ENCODE measurements around the gene KPNB1. TPM values are rescaled to one million over a fixed set of nuclear protein-coding genes. Genes with fewer than 3 reads are reported as not detected.
A peak's percentile ranks its signal among the peaks of the same experiment; 100 is the strongest.

The KPNB1 gene
- polyA plus RNA-seq, 4 donors = 220 to 256 (median 244) TPM

DNA sequence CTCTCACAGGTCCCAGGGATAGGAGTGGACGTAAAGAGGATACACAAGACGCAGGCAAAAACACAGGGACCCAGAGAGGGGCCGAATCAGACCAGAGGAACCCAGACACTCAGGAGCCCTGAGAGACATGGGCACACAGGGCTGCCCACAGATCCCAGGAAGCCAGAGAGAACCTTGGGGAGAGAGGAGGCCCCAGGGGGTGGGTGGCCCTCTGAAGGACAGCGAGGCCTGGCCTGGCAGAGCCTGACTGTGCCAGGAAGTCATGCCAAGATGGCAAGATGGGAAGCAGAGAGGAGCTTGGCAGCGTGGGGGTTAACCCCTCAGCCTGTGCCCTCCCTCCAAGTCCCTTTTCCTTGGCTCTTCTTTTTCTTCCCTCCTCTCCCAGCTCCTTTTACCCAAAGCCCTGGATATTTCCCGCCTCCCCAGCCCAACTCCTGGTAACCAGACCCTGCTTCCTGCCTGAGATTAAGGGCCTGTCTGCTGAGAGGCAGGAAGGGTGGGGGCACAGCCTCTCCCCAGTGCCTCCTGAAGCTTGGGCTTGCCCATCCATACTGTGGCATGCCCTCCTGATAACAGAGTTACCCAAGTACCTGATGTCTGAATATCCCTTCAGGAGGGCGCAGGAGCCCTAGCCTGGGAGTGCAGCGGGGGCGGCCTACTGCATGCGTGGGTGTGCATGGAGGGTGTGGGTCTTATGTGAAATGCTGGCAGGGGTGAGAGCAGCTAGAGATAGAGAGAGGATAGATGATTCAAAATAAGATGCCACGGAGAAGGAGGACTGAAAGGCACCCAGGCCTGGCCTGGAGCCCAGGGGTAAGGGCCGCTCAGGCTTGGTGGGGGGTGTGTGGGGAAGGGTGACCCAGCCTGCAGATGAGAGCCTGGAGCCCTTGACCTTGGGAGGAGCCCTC is 77.3 kb downstream of the KPNB1 start:
- DNase-seq (ENCODE audit: low read depth in 4 of 4, low spot score in 2 of 4) = no peak

GRCh38 chr17:47727704-47728036 is 78.0 kb downstream of the KPNB1 start:
- no peak for DNase-seq (ENCODE audit: low read depth in 4 of 4, low spot score in 2 of 4)

GRCh38 chr17:47728214-47728877 is 78.6 kb downstream of the KPNB1 start:
- no peak for DNase-seq (ENCODE audit: low read depth in 4 of 4, low spot score in 2 of 4)

GRCh38 chr17:47729476-47729875 is 79.8 kb downstream of the KPNB1 start:
- no peak for DNase-seq (ENCODE audit: low read depth in 4 of 4, low spot score in 2 of 4)

- DNase-seq (ENCODE audit: low read depth in 4 of 4, low spot score in 2 of 4) = no peak
Measured at GRCh38 chr17:47730681-47731080, 81.0 kb downstream of the KPNB1 start.

- DNase-seq (ENCODE audit: low read depth in 4 of 4, low spot score in 2 of 4) = no peak
Measured at GRCh38 chr17:47731396-47731795, 81.7 kb downstream of the KPNB1 start.

GRCh38 chr17:47732399-47733046 is 82.8 kb downstream of the KPNB1 start:
- DNase-seq (ENCODE audit: low read depth in 4 of 4, low spot score in 2 of 4) = no peak

DNA sequence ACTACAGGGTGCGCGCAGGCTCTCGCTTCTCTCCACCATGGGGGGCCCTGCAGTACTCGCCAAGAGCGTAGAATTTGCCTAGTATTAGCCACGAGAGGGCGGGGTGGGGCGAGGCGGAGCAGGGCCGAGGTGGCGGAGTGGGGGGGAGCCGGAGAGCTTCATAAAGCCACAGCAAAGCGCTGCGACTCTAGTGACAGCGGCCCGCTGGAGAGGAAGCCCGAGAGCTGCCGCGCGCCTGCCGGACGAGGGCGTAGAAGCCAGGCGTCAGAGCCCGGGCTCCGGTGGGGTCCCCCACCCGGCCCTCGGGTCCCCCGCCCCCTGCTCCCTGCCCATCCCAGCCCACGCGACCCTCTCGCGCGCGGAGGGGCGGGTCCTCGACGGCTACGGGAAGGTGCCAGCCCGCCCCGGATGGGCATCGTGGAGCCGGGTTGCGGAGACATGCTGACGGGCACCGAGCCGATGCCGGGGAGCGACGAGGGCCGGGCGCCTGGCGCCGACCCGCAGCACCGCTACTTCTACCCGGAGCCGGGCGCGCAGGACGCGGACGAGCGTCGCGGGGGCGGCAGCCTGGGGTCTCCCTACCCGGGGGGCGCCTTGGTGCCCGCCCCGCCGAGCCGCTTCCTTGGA is 83.4 kb downstream of the KPNB1 start, which contains the start of gene TBX21:
Gene TBX21 (plus strand): TSS at position 190 of the 627 bp plus-strand sequence. CDS start 219 bp downstream, at position 409.
- peak in 1 of 4 donors; percentile 41 for DNase-seq (ENCODE audit: low read depth in 4 of 4, low spot score in 2 of 4)

DNA sequence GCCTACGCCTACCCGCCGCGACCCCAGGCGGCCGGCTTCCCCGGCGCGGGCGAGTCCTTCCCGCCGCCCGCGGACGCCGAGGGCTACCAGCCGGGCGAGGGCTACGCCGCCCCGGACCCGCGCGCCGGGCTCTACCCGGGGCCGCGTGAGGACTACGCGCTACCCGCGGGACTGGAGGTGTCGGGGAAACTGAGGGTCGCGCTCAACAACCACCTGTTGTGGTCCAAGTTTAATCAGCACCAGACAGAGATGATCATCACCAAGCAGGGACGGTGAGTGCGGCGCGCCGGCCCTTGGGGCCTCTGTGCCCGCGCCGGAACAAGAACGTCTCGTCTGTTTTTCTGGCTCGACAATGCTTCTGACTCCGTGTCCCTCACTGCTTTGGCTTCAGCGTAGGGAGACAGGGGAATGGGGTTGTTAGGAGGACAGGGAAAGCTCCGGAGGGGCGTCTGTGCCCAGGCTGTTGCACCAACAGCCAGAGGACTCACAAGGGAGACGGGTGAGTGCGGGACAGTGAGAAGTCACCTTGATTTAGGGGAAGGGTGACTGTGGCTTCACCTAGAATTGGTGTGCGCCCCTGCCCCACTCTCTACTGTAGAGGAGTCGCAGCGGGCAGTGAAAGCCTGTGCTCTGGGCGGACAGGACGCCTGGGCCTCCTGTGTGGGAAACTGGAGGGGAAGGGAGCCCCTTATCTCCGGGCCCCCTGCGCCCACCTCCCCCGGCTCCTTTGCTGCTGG is 84.1 kb downstream of the KPNB1 start:
- no peak for DNase-seq (ENCODE audit: low read depth in 4 of 4, low spot score in 2 of 4)

- DNase-seq (ENCODE audit: low read depth in 4 of 4, low spot score in 2 of 4) = no peak
Measured at GRCh38 chr17:47735139-47735464, 85.4 kb downstream of the KPNB1 start.

Other genes starting within 250 kb of the KPNB1 start
- gene NPEPPS, start 118.8 kb upstream of the KPNB1 start, polyA plus RNA-seq (ENCODE audit: insufficient read length in 4 of 4) = 100 to 1,000 TPM; 104 to 223 (median 161) TPM
- 10 to 100 TPM; 22.3 to 36.7 (median 30.5) TPM for gene TBKBP1, start 44.2 kb downstream of the KPNB1 start, polyA plus RNA-seq (ENCODE audit: insufficient read length in 4 of 4)
- gene TBX21, start 83.3 kb downstream of the KPNB1 start, polyA plus RNA-seq (ENCODE audit: insufficient read length in 4 of 4) = under 1 TPM; 0.03 to 0.21 (median 0.13) TPM
- gene OSBPL7, start 171.9 kb downstream of the KPNB1 start, polyA plus RNA-seq (ENCODE audit: insufficient read length in 4 of 4) = 10 to 100 TPM; 10.9 to 17.3 (median 14.0) TPM
- 10 to 100 TPM; 52.1 to 55.6 (median 53.4) TPM for gene MRPL10, start 181.6 kb downstream of the KPNB1 start, polyA plus RNA-seq (ENCODE audit: insufficient read length in 4 of 4)
- 1 to 10 TPM; 1.7 to 3.7 (median 2.7) TPM for gene LRRC46, start 181.8 kb downstream of the KPNB1 start, polyA plus RNA-seq (ENCODE audit: insufficient read length in 4 of 4)
- gene SCRN2, start 191.4 kb downstream of the KPNB1 start, polyA plus RNA-seq (ENCODE audit: insufficient read length in 4 of 4) = 10 to 100 TPM; 48.7 to 82.3 (median 56.0) TPM
- 1 to 10 TPM; 2.3 to 3.8 (median 3.0) TPM for gene SP6, start 201.2 kb downstream of the KPNB1 start, polyA plus RNA-seq (ENCODE audit: insufficient read length in 4 of 4)
- 10 to 100 TPM; 21.6 to 26.2 (median 24.3) TPM for gene SP2, start 246.3 kb downstream of the KPNB1 start, polyA plus RNA-seq (ENCODE audit: insufficient read length in 4 of 4)

Measured in left renal cortex interstitium (tissue), 4 donors.